MV-4-11 (cell line): ENCODE data around the gene MASP1.
"Not testable (repeated sequence)": the region's sequence is repeated elsewhere in the genome, so short reads cannot be mapped to it uniquely, and the experiment has no call there.

Experiments
- DNase-seq: peaks from one replicate; lab custom pipeline; 2025; lab: John Stamatoyannopoulos, UW

The MASP1 gene

GRCh38 chr3:187265461-187265955 is 26.0 kb downstream of the MASP1 start:
- DNase-seq = no peak

GRCh38 chr3:187264911-187265310 is 26.6 kb downstream of the MASP1 start:
- DNase-seq = no peak

- no peak for DNase-seq
Observed at GRCh38 chr3:187264021-187264420, 27.5 kb downstream of the MASP1 start.

- DNase-seq = no peak
Observed at GRCh38 chr3:187263270-187263669, 28.3 kb downstream of the MASP1 start.

- DNase-seq = no peak
Observed at GRCh38 chr3:187262360-187262759, 29.2 kb downstream of the MASP1 start.

- no peak for DNase-seq
Observed at GRCh38 chr3:187261541-187261969, 30.0 kb downstream of the MASP1 start.

- DNase-seq = no peak
Observed at GRCh38 chr3:187259171-187259570, 32.4 kb downstream of the MASP1 start.

- DNase-seq = no peak
Observed at GRCh38 chr3:187257992-187258692, 33.4 kb downstream of the MASP1 start.

- no peak for DNase-seq
Observed at GRCh38 chr3:187257471-187257870, 34.1 kb downstream of the MASP1 start.

- DNase-seq = no peak
Observed at GRCh38 chr3:187256051-187256616, 35.4 kb downstream of the MASP1 start.

- DNase-seq = no peak
Observed at GRCh38 chr3:187255314-187255713, 36.2 kb downstream of the MASP1 start.

- DNase-seq = no peak
Observed at GRCh38 chr3:187252311-187252710, 39.2 kb downstream of the MASP1 start.

- DNase-seq = no peak
Observed at GRCh38 chr3:187251599-187251998, 39.9 kb downstream of the MASP1 start.

GRCh38 chr3:187247398-187247797 is 44.1 kb downstream of the MASP1 start:
- peak; percentile 58 for DNase-seq

- peak; percentile 18 for DNase-seq
Observed at GRCh38 chr3:187243933-187244524, 47.5 kb downstream of the MASP1 start.

GRCh38 chr3:187242900-187243299 is 48.6 kb downstream of the MASP1 start:
- no peak for DNase-seq

GRCh38 chr3:187242435-187242834 is 49.1 kb downstream of the MASP1 start:
- no peak for DNase-seq

GRCh38 chr3:187238835-187239234 is 52.7 kb downstream of the MASP1 start:
- DNase-seq = not testable (repeated sequence)

- no peak for DNase-seq
Observed at GRCh38 chr3:187238239-187238638, 53.3 kb downstream of the MASP1 start.

GRCh38 chr3:187237741-187238140 is 53.8 kb downstream of the MASP1 start:
- DNase-seq = no peak

GRCh38 chr3:187236962-187237361 is 54.6 kb downstream of the MASP1 start:
- no peak for DNase-seq

GRCh38 chr3:187230011-187230410 is 61.5 kb downstream of the MASP1 start:
- no peak for DNase-seq

GRCh38 chr3:187228740-187229139 is 62.8 kb downstream of the MASP1 start:
- no peak for DNase-seq
